ENCODE measurements around the gene PLCB1. TPM values are rescaled to one million over a fixed set of nuclear protein-coding genes. Genes with fewer than 3 reads are reported as not detected.

Gene PLCB1
- total RNA-seq, 2 experiments from 2014 or later = 2.2 to 2.8 TPM

DNA sequence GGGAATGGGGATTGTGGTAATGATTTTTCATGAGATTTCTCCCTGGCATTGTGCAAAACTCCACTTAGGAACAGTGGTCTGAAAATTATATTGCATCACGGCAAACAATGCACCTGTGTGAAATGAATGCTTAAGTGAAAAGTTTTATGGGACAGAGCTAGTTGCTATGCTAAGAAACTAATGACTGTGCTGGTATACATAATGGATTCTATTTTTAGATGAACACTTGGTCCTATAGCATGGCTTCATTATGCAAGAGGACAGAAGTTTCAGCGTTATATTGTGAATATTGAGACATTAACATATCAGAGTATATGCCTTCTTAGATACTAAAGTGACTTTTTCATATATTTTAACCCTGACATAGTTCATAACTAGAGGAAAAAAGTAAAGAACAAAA is 30.5 kb downstream of the PLCB1 start:
- no peaks in the 10 kb centered on the region for H3K27me3 Mint-ChIP-seq
- H3K36me3 Mint-ChIP-seq = peaks cover 5% of the 10 kb centered on the region
- no peak for DNase-seq
- H3K4me1 Mint-ChIP-seq = peaks cover 5% of the 10 kb centered on the region
- H3K4me3 Mint-ChIP-seq = no peak overlapping the region
- peaks cover 4% of the 10 kb centered on the region for H3K9me3 Mint-ChIP-seq
- H3K27ac Mint-ChIP-seq = no peak overlapping the region

DNA sequence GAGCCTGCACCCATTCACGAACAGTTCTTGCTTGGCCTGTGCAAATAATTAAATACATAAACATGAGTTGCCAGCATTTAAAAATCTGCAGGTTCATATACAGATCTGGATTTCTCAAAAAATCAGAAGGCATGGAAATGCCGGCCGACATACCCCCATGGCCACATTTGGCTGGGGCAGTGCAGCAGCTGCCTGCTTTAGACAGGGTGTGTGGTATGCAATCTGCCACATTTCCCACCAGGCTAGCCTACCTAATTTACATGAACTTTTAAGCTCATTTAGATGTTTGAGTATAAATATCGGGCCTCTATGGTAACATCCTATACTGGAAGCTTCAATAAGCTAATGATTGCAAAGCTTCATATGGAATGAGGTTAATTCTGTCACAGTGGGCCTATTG is 31.5 kb downstream of the PLCB1 start:
- Mint-ChIP-seq H3K4me3 (no peak overlapping the region), H3K4me1 (peaks cover 5% of the 10 kb centered on the region), H3K27me3 (no peaks in the 10 kb centered on the region), H3K27ac (no peak overlapping the region), H3K36me3 (peaks cover 5% of the 10 kb centered on the region), H3K9me3 (peaks cover 4% of the 10 kb centered on the region)
- no peak for DNase-seq

DNA sequence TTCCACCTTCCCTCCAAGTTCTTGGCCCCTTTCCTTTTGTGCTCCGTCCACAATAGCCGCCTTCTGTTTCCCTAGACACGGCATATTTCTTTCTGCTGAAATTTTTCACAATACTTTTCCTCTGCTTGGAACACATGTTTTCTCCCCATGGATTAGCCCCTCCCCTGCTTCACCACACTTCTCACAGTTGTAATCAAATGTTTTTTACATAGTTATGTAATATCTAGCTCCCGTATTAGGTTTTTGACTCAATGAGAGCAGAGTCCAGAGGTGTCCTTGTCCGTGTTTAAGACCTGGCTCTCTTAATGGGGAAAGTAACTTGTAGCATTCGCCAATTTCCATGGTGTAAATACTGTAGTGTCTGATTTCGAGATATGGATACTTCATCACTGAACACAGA is 34.7 kb downstream of the PLCB1 start:
- no peaks in the 10 kb centered on the region for H3K27me3 Mint-ChIP-seq
- no peaks in the 10 kb centered on the region for H3K9me3 Mint-ChIP-seq
- H3K36me3 Mint-ChIP-seq = peaks cover 1% of the 10 kb centered on the region
- DNase-seq = no peak
- H3K27ac Mint-ChIP-seq = no peak overlapping the region
- peaks cover 1% of the 10 kb centered on the region for H3K4me1 Mint-ChIP-seq
- H3K4me3 Mint-ChIP-seq = no peak overlapping the region

DNA sequence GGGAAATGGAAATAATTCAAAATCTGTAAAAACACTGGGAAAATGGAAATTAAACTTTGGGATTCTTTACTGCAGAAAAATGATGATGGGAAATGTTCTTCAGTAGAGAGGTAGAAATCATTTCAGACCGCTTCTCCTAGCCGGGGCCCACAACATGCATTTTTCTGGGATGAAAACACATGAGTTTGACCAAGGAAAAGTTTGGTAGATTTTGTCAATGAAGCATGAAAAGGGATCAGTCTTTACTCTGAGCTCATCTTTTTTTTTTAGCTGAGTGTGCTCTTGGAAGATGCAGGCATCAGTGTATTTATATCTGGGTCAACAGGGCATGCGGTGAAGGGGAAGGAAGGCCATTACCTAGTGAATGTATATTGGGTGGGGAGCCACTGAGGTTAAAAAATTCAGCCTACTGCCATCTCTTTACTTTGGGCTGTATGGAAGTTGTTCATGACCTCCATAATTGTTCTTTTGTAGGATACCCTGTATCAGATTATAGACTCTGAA is 36.8 kb downstream of the PLCB1 start:
- Mint-ChIP-seq H3K27ac (no peak overlapping the region), H3K9me3 (no peaks in the 10 kb centered on the region), H3K27me3 (no peaks in the 10 kb centered on the region), H3K4me3 (no peak overlapping the region), H3K4me1 (no peaks in the 10 kb centered on the region), H3K36me3 (peaks cover 1% of the 10 kb centered on the region)
- DNase-seq = no peak

DNA sequence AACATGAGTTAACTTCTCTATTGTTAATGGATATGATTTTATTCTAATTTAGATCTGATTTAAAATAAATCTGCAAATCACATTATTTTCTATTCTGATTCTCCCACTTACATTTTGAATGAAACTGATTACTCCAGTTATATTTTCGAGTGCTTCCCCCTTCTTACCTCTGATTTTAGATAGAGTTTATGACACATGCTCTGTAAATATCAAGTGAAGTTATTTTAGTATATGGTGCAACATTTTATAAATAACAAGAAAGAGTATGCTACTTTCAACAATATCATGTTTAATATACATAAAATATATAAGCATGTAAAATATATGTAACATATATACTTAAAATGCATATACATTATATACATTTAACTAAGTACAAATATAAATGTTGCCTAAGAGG is 38.9 kb downstream of the PLCB1 start:
- peaks cover 1% of the 10 kb centered on the region for H3K36me3 Mint-ChIP-seq
- no peaks in the 10 kb centered on the region for H3K27me3 Mint-ChIP-seq
- no peaks in the 10 kb centered on the region for H3K4me1 Mint-ChIP-seq
- no peak for DNase-seq
- peaks cover 1% of the 10 kb centered on the region for H3K9me3 Mint-ChIP-seq
- H3K27ac Mint-ChIP-seq = no peak overlapping the region
- no peak overlapping the region for H3K4me3 Mint-ChIP-seq

DNA sequence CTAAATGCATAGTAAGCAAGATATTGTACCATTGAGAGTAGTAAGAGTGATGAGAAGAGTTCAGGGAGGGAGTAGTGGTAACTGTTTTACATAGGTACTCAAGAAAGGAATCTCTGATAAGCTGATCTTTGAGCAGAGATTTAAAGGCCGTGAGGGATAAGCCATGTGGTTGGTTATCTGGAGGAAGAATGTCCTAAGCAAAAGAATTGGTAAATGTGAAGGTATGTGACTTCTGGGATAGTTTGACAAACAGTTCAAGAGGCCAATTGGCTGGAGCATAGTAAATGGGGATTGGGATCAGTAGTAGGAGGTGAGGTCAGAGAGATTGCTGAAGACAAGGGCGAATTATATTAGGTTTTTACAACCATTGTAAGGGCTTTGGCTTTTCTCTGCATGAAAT is 40.1 kb downstream of the PLCB1 start:
- Mint-ChIP-seq H3K4me3 (no peak overlapping the region), H3K27ac (no peak overlapping the region), H3K27me3 (no peaks in the 10 kb centered on the region), H3K4me1 (no peaks in the 10 kb centered on the region), H3K36me3 (peaks cover 1% of the 10 kb centered on the region), H3K9me3 (peaks cover 1% of the 10 kb centered on the region)
- DNase-seq = no peak

DNA sequence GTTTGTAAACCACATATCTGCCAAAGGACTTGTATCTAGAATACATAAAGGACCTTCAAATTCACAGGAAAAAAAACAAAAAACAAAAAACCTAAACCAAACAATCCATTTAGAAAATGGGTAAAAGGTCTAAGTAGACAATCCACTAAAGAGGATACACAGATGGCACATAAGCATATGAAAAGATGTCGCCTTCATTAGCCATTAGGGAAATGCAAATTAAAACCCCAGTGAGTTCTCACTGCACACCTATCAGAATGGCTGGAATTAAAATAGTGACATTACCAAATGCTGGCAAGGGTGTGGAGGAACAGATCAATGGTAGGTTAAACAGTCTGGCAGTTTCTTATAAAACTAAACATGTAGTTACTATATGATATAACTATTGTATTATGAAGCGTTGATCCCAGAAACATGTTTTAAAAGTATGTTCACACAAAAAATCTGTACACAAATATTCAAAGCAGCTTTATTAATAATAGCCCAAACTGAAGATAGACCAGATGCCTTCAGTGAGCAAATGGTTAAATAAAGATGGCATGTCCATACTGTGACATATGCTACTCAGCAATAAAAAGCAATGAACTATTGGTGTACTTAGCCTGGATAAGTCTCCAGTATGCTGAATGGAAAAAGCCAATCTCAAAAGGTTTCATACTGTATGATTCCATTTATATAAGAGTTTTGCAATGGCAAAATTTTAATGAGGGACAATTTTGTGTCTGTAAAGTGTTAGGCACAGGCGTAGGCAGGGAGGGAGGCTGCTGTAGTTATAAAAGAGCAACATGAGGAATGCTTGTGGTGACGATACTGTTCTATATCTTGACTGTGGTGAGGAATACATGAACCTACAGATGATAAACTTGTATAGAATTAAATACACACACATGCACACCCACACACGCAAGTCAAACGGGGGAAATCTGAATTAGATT is 43.9 kb downstream of the PLCB1 start:
- no peaks in the 10 kb centered on the region for H3K4me1 Mint-ChIP-seq
- no peaks in the 10 kb centered on the region for H3K36me3 Mint-ChIP-seq
- DNase-seq = no peak
- no peak overlapping the region for H3K27ac Mint-ChIP-seq
- H3K27me3 Mint-ChIP-seq = no peaks in the 10 kb centered on the region
- peaks cover 1% of the 10 kb centered on the region for H3K9me3 Mint-ChIP-seq
- no peak overlapping the region for H3K4me3 Mint-ChIP-seq

DNA sequence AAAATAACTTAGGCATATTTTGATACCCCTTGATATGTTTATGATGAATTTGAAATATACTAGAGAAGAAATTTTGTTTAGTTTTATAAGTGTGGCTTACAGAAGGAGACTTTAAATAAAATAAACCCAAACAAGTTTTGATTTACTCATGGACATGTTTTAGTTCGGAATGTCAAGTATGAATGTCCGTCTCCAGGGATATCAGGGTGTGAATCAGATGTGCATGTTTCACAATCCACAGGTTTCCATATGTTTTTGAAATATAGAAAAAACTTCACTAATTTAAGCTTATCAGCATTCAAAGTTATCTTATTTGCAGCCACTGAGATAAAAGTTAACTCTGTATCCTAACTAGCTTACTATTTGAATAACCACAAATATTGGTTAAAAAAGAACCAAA is 51.5 kb downstream of the PLCB1 start:
- no peak for DNase-seq
- Mint-ChIP-seq H3K9me3 (no peaks in the 10 kb centered on the region), H3K4me1 (no peaks in the 10 kb centered on the region), H3K4me3 (no peak overlapping the region), H3K27ac (no peak overlapping the region), H3K36me3 (no peaks in the 10 kb centered on the region), H3K27me3 (peaks cover 11% of the 10 kb centered on the region)

DNA sequence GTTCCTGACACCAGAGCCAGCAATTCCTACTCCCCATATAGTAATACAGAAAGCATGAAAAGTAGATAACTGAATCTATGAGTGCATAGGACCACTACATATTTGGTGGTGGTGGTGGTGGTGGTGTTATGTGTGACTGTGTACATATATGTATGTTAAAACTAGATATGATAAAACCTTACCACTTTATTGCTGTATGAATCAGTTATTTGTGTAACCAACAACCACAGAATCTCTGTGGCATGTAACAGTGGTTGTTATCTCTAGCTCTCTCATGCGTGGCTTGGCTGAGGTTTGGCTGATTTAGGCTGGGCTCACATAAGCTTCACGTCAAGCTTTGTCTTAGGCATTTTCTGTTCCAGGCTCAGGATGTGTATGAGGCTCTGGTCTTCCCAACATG is 55.7 kb downstream of the PLCB1 start:
- Mint-ChIP-seq H3K4me3 (no peak overlapping the region), H3K27ac (no peak overlapping the region), H3K4me1 (no peaks in the 10 kb centered on the region), H3K36me3 (no peaks in the 10 kb centered on the region), H3K27me3 (peaks cover 11% of the 10 kb centered on the region), H3K9me3 (no peaks in the 10 kb centered on the region)
- DNase-seq = no peak

DNA sequence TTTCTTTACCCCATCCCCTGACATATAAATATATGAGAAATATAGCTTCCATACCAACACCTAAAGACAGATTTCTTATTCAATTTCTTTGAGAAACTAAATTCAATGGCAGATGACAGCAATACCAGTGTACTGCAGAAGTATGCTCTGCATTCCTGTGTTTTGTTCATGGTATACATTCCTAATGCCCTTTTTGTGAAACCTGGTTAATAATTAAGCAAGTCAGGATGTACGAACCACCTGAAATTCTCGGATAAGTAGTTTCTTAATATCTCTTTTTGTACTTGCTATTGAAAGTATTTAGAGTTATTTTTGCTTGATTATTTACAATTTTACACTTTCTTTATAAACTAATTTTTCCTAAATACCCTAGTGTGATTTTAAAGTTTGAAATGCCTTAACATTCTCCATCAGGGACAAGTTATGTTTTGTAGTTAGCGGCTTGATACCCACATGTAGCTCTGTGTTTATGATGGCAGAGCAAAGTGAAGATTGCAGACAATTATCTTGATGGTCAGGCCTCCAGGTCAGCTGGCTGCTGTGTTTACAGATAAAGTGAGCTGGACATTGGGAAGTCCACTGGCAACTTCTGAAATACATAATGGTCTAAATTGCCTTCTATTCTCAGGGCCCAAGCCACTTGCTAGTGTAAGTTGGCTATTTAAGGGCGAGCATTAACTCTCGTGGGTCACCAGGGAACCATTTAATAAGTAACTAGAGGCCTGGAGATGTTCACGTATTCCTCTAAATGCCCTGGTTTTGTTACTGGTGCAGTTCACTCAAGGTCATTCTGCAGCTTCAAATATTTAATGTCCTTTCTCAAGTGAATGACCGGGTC is 58.2 kb downstream of the PLCB1 start:
- Mint-ChIP-seq H3K36me3 (peaks cover 2% of the 10 kb centered on the region), H3K9me3 (peaks cover 9% of the 10 kb centered on the region), H3K4me3 (no peak overlapping the region), H3K27ac (no peak overlapping the region), H3K27me3 (peaks cover 11% of the 10 kb centered on the region), H3K4me1 (no peaks in the 10 kb centered on the region)
- DNase-seq = no peak

DNA sequence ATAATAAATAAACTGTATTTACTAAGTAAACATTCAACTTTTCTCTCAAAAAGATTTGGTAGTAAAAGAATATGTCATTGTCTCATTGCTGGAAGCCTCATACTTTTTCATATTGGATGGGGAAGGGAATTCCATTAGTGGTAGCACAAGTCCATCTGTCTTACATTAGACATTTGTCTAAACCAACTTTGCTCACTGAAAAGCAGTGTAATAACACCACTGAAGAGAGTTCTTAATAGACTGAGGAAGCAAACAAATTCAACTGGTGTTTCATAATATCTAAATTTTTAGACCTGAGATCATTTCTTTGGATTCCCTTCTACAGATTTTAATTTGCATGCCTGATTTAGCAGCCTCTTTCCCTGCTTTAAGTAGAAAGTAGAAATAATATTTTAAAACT is 62.7 kb downstream of the PLCB1 start:
- Mint-ChIP-seq H3K27ac (no peak overlapping the region), H3K4me3 (no peak overlapping the region), H3K36me3 (peaks cover 2% of the 10 kb centered on the region), H3K27me3 (no peaks in the 10 kb centered on the region), H3K4me1 (no peaks in the 10 kb centered on the region), H3K9me3 (peaks cover 11% of the 10 kb centered on the region)
- no peak for DNase-seq

DNA sequence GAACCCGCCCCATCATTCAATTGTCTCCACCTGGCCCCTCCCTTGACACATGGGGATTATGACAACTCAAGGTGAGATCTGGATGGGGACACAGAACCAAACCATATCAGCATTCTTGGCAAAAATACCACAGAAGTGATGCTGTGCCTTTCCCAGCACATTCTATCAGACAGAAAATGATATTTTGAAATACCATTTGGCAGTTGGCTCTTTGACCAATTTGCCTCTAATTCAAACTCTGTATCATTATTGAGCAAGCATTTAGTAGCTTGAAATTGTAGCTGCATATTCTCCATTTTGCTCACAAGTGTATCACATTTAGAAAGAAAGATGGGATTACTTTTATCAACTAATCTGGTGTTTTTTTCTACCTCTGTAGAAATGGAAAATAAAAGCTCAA is 64.0 kb downstream of the PLCB1 start:
- Mint-ChIP-seq H3K27me3 (no peaks in the 10 kb centered on the region), H3K4me1 (no peaks in the 10 kb centered on the region), H3K27ac (no peak overlapping the region), H3K36me3 (peaks cover 2% of the 10 kb centered on the region), H3K4me3 (no peak overlapping the region), H3K9me3 (peaks cover 11% of the 10 kb centered on the region)
- no peak for DNase-seq

DNA sequence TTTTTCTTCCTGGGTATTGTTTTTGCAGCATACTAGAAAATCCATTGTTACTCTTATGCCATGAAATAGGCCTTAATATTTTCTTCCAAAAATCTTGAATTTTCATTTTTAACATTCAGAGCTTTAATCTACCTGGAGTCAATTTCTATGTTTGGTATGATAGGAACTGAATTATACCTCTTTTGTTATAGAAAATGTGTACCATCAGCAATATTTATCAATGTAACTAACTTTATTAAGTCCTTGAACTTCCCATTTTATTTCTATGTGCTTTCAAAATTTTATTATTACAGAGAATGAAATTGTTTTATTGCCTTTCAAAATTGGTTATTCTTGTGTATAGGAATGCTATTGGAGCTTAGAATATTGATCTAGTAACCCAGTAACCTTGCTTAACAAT is 68.2 kb downstream of the PLCB1 start:
- H3K36me3 Mint-ChIP-seq = no peaks in the 10 kb centered on the region
- peaks cover 1% of the 10 kb centered on the region for H3K27me3 Mint-ChIP-seq
- DNase-seq = no peak
- peaks cover 1% of the 10 kb centered on the region for H3K9me3 Mint-ChIP-seq
- no peaks in the 10 kb centered on the region for H3K4me1 Mint-ChIP-seq
- no peak overlapping the region for H3K4me3 Mint-ChIP-seq
- no peak overlapping the region for H3K27ac Mint-ChIP-seq

DNA sequence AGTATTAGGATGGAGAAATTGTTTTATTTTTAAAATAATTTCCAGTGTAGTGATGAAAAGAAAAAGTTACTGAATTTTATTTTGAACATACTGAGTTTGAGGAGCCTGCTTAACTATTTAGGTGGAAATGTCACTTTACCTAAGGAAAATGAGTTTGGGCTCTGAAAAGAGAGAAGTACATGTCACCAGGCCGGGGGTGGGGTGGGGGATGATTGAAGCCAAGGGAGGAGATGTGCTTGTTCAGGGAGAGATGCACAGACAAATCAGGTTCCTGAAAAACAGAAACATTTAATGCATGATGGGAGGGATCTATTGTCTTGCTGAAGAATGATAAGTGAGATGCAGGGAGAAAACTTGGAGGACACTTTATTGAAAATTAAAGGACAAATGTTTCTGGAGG is 71.3 kb downstream of the PLCB1 start:
- no peak overlapping the region for H3K4me3 Mint-ChIP-seq
- no peaks in the 10 kb centered on the region for H3K36me3 Mint-ChIP-seq
- DNase-seq = no peak
- H3K4me1 Mint-ChIP-seq = no peaks in the 10 kb centered on the region
- no peaks in the 10 kb centered on the region for H3K9me3 Mint-ChIP-seq
- peaks cover 6% of the 10 kb centered on the region for H3K27me3 Mint-ChIP-seq
- H3K27ac Mint-ChIP-seq = no peak overlapping the region

DNA sequence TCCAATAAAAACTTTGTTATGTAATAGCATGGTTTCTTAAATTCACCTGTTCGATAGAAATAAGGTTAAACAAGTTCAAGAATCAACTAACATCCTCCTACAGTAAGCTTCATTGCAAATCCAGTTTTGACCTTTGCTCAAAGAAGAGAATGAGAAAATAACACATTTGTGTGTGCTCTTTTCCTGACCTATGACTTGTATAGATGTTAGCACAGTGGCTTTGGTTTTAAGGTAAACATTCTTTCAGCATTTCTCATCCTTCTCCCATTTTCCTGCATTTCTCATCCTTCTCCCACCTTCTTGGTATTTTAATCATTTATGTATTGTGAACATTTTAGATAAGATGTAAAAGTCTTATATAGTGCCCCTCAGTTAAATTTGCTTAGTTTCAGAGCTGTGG is 73.9 kb downstream of the PLCB1 start:
- H3K27ac Mint-ChIP-seq = no peak overlapping the region
- no peak for DNase-seq
- peaks cover 10% of the 10 kb centered on the region for H3K27me3 Mint-ChIP-seq
- no peaks in the 10 kb centered on the region for H3K9me3 Mint-ChIP-seq
- no peak overlapping the region for H3K4me3 Mint-ChIP-seq
- H3K36me3 Mint-ChIP-seq = no peaks in the 10 kb centered on the region
- peaks cover 10% of the 10 kb centered on the region for H3K4me1 Mint-ChIP-seq
